IPS DF 4.7 (cell line): ENCODE measurements around the gene RAB33B.

Experiments
- DNase-seq: peaks from one replicate; pipeline ENCODE4 v3.0.0-alpha.2; 2013; ENCODE audit warnings: low spot score; ENCODE audit errors: extremely low read depth

Gene RAB33B

DNA sequence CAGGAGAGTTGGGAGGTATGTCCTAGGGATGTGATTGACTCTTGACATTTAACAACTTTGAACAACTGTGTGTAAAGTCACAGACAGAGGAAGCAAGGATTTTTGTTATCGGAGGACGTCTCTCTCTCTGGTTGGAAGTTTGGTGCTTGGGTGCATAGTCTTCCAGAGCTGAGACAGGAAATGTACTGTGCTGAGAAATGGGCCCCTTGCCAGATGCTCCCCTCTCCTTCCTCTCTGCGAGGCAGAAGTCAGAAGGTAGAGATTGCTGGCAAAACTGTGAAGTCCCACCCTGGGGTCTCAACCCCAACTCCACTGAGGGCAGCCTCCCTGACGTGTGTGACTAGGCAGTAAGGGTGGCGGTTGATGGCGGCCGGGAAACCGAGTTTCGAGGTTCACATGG, 52.9 kb downstream of the RAB33B start:
- no peak for DNase-seq

DNA sequence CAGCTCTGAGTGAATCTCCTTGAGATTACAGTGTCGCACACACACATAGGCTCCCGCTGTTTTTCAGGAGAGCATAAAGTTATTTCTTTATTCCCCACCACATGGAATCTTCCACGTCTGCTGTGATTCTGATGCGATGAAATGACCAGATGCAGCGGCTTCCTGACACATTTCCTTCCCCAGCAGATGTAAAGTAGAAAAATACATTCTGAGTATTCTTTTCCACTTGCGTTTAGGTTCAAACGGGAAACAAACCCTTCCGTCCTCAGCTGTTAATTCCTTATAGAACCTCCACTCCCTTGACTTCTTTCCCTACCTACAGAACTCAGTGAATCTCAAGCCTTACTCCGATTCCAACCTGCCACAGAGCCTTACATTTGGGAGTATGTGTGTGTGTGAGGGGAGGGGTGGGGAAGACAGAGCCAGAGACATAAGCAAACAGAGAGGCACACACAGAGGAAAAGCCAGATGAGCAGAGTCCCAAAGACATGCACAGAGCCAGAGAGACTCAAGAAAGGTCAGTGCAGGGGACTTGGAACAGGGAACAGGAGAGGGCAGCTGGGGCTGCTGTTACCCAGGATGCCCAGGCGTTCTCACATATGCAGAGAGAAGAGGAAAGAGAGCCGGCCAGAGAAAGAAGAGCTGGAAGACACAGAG, 54.8 kb downstream of the RAB33B start:
- no peak for DNase-seq

DNA sequence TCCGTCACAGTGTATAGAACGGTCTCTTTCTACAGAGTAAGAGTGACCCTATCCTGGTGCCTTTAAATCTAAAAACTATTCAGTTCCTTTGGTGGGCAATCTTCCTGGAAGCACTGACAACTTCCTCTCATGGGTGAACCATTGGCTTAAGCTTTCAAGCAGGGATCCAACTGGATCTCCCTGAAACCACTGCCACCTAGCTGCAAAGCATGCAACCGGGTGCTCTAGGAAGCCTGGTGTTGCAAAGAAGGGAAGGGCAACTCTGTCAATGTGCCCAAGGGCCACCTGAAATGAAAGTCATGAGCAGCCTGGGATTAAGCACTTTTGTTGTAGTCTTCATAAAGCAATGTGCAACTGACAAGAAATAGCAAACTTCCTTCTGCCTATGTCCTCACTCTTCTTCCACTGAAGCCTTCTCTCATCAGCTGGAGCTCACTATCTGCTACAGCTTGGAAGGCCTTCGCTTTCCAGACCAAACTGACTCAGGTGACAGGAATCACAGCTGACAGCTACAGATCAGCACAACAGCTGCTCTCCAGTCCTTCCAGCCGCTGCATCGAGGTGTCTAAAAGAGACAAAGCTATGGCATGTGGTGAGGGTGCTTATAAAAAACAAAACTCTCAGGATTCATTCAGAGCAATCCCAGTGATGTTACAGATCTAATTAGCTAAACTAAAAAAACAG, 55.9 kb downstream of the RAB33B start:
- DNase-seq, result no peak

DNA sequence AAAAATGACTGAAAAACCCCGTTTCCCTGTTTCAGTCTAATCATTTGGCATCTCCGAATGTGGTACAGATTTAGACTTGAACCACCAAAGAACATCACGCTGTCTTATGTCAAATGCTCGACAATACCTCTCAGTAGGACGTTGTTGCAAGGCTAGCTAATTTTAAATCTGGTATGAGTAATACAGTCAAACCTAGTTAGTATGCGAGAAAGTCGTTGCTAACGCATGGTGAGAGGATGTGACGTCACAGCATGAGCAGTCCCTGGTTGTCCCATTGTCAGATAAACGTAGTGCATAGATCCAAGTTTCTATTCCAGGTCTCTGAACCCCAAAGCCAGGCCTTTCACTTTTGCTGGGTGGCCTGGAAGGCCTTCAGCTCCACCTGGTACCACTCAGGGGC, 57.4 kb downstream of the RAB33B start:
- DNase-seq, result no peak

DNA sequence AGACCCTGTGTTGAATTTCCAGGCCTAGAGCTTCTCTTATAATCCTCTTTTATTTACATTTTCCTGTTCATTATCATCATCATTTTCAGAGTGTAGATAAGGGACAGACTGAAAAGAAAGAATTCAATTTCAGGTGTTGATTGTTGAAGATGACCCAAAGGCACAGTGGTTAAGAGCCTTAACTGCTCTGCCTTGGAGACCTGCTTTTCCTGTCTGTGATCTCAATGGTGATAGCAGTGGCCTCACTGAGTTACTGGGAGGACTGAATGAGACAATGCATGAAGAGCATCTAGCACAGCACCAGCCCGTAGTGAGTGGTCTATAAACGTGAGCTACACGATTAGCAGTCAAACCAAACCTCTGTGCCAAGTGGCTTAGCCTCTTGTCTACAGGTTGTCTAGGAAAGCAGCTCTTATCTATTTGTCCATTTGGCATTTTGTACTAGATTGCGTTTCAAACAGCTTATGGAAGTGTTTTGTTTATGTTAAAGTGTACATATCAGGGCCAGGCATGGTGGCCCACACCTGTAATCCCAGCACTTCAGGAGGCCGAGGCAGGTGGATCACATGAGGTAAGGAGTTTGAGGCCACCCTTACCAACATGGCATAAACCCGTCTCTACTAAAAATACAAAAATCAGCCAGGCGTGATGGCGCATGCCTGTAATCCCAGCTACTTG, 60.6 kb downstream of the RAB33B start:
- DNase-seq, result no peak

DNA sequence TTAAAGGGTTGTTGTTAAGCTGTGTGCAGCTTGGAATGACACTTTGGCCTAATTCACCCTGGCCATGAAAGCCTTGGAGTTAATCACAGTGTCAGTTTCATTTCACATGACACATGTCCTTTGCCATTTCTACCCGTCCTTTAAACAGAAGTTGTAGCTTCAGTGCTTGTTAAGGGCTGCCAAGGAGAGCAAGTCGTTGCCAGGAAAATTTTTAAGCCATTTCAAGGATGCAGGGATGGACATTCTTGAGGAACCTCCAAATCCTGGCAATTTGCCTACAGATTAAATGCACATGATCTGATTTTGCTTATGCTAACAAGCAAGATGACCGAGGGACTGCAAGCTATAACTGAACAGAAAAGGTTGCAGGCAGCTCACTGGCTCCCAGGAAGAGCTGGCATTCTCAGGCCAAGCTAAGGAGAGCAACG, 61.6 kb downstream of the RAB33B start:
- DNase-seq, result no peak

DNA sequence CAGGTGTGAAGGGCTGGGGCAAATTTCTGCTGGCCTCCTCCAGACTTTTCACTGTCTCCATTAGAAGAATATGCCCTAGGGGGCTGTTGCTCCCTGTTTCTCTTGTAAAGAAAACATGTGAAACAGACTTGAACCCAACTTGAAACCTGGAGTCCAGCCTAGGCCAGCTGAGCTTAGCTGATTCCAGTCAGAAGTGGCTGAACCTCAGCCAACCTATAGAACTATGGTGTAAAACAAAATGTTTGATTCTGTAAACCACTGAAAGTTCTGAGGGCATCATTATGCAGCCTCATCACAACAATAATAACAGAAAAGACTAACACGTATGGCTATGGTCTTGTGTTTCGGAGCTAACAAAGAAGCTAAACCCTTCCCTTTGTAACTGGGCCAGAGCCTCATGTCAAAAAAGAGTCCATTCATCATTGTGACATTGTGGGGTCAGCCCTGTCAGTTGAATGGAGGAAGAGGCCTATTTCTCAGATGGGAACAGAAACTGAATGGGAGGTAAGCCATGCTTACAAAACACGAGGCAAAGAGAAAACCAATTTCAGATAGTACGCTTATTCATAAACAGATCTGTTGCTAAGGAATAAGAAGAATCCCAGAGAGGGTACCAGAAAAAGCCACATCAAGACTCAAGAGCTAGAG, 68.0 kb downstream of the RAB33B start:
- DNase-seq, result no peak

DNA sequence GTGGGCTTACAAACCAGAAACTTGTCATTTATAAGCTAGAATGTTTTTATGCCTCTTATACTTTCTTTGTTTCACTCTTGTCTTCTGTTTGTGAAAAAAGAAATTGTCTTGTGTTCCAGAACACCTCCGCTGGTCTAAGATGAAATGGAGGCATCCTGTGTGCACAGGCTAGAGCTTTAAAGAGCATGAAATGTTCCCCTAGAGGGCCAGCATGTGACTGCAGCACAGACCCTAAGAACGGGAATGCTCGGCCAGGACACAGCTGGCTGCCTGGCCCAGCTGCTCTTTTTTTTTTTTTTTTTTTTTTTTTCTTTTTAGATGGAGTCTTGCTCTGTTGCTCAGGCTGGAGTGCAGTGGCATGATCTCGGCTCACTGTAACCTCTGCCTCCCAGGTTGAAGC, 68.5 kb downstream of the RAB33B start:
- no peak for DNase-seq

DNA sequence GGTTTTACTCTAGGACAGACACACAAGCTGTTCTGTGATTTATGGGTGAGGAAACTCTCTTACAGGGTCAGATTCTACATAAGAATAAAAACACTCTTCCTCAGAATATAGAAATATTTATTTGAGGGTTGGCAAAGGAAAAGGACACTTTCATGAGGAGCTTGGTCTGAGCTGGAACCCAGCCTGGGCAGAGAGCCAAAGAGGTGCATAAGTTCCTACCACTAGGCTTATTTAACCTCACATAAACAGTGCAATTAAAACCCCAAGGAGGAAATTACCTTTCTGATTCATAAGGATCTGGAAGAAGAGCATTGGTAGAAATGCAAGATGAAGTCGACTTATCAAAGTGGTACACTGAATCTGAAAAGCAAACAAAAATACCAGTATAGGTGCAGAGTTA, 69.2 kb downstream of the RAB33B start:
- no peak for DNase-seq

DNA sequence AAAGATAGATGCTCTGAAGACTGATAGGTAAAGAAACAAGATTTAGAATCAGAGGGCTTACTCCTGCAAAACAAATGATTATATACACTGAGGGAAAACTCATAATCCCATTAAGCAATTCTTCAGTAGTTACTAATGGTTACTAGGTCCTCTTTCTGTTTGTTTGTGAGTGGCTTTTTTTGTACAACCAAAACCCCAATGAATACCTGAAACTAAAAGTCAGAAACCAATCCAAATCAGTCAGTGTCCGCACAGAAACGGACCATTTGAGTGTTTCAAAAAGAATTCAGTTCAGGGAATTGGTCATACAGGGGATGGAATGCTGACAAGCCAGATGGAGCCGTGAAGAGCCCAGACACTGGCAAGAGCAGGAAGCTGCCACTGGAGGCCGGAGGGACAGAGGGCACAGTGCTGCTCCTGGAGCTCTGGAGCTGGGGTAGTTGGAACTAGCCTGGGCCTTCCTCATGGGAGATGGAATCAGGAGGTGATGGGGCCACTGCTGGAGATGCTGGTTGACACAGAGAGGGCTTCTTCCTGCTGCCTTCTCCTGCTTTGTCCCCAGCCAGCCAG, 70.2 kb downstream of the RAB33B start:
- no peak for DNase-seq

DNA sequence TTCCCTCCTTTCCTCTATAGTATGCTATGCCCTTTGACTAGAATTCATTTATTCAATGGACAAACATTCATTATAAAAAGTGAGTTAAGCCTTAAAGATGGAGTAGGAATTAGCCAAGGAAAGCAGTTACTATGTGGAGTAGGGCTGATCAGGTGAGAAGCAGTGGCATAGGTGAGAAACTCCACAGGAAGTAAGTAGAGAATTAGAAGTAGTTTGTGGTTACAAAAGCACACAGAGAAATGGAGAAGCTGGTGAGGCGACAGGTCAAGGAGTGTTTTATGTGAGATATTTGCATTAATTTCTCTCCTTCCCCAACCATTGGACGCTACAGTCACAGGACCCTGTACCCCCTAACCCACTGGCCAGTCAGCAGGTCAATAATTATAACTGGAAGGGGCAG, 71.5 kb downstream of the RAB33B start:
- DNase-seq, result no peak
